ENCODE results near the gene PTPN1.
A peak's percentile ranks its signal among the peaks of the same experiment; 100 is the strongest.
"Not testable (repeated sequence)": the region's sequence is repeated elsewhere in the genome, so short reads cannot be mapped to it uniquely, and the experiment has no call there.

Gene PTPN1

DNA sequence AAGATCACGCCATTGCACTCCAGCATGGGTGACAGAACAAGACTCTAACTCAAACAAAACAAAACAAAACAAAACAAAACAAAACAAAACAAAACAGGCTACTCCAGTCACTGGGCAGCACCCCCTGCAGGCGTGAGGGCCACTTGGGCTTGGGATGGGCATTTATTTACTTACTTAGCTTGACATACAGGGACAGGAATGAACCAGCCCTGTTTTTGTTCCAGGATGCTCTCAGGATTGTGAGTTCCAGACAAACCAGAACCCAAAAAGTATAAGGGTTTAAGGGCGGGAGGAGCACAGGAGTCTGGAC is 4.0 kb upstream of the PTPN1 start:
- Histone ChIP-seq H3K9ac (ENCODE audit: low read depth, low read length, poor library complexity) (no peak overlapping the region), H2BK5ac (ENCODE audit: low read length) (no peak overlapping the region), H3K18ac (ENCODE audit: low read length) (no peak overlapping the region), H3K36me3 (replicated peaks in 1 of 2; ENCODE audit: control insufficient read depth in 2 of 2, insufficient read depth in 2 of 2, low read length in 2 of 2) (no peaks in the 10 kb centered on the region), H3K4ac (ENCODE audit: low read length) (no peak overlapping the region), H3K4me1 (ENCODE audit: control insufficient read depth in 2 of 2, insufficient read depth in 1 of 2, low read depth in 1 of 2, low read length in 2 of 2) (peaks cover 7 to 8% of the 10 kb centered on the region in 2 donors), H3K79me1 (ENCODE audit: low read depth, low read length) (peaks cover 3% of the 10 kb centered on the region), H2BK12ac (ENCODE audit: low read length) (no peak overlapping the region), H3K27me3 (ENCODE audit: control insufficient read depth in 3 of 3, insufficient read depth in 3 of 3, low read depth in 1 of 3, low read length in 3 of 3) (no peaks in the 10 kb centered on the region), H3K23ac (ENCODE audit: low read depth, low read length, poor library complexity) (no peak overlapping the region), H3K14ac (ENCODE audit: low read length) (no peak overlapping the region), H3K9me3 (replicated peaks in 1 of 2; ENCODE audit: control insufficient read depth in 2 of 2, insufficient read depth in 1 of 2, low read depth in 1 of 2, low read length in 2 of 2) (no peaks in the 10 kb centered on the region), H4K8ac (ENCODE audit: low read depth, low read length) (no peak overlapping the region), H2AFZ (ENCODE audit: low read length) (no peak overlapping the region), H3K4me3 (ENCODE audit: low read length in 2 of 2) (no peak overlapping the region), H2BK120ac (ENCODE audit: low read depth, low read length) (no peak overlapping the region), H4K91ac (ENCODE audit: low read depth, low read length, poor library complexity) (no peak overlapping the region), H2BK15ac (ENCODE audit: low read length) (no peak overlapping the region), H2AK5ac (ENCODE audit: low read depth, low read length) (no peak overlapping the region), H3K27ac (replicated peaks; ENCODE audit: low read length) (no peak overlapping the region), H3K4me2 (ENCODE audit: insufficient read depth, low read length, poor library complexity, severe bottlenecking) (no peak overlapping the region)
- no CpG with 5 or more reads among the region's 3 CpGs for WGBS, 2 donors (ENCODE audit: extremely low coverage in 2 of 2, insufficient read length in 2 of 2, insufficient replicate concordance in 1 of 2)
- no peak for DNase-seq (ENCODE audit: low spot score)

- not testable (repeated sequence) for H3K27ac ChIP-seq (replicated peaks; ENCODE audit: low read length); H3K9me3 ChIP-seq (replicated peaks in 1 of 2; ENCODE audit: control insufficient read depth in 2 of 2, insufficient read depth in 1 of 2, low read depth in 1 of 2, low read length in 2 of 2); H4K8ac ChIP-seq (ENCODE audit: low read depth, low read length); H2BK15ac ChIP-seq (ENCODE audit: low read length); H2BK12ac ChIP-seq (ENCODE audit: low read length); H4K91ac ChIP-seq (ENCODE audit: low read depth, low read length, poor library complexity); H3K36me3 ChIP-seq (replicated peaks in 1 of 2; ENCODE audit: control insufficient read depth in 2 of 2, insufficient read depth in 2 of 2, low read length in 2 of 2); H3K18ac ChIP-seq (ENCODE audit: low read length); H3K4me2 ChIP-seq (ENCODE audit: insufficient read depth, low read length, poor library complexity, severe bottlenecking); H2AK5ac ChIP-seq (ENCODE audit: low read depth, low read length); H3K9ac ChIP-seq (ENCODE audit: low read depth, low read length, poor library complexity); H3K4ac ChIP-seq (ENCODE audit: low read length); H3K23ac ChIP-seq (ENCODE audit: low read depth, low read length, poor library complexity); H3K27me3 ChIP-seq (ENCODE audit: control insufficient read depth in 3 of 3, insufficient read depth in 3 of 3, low read depth in 1 of 3, low read length in 3 of 3); H2BK5ac ChIP-seq (ENCODE audit: low read length); H3K14ac ChIP-seq (ENCODE audit: low read length); H2AFZ ChIP-seq (ENCODE audit: low read length); DNase-seq (ENCODE audit: low spot score); H3K4me3 ChIP-seq (ENCODE audit: low read length in 2 of 2); H3K79me1 ChIP-seq (ENCODE audit: low read depth, low read length); H2BK120ac ChIP-seq (ENCODE audit: low read depth, low read length)
- WGBS, 2 donors (ENCODE audit: extremely low coverage in 2 of 2, insufficient read length in 2 of 2, insufficient replicate concordance in 1 of 2), result no CpG with 5 or more reads among the region's 5 CpGs
- H3K4me1 ChIP-seq (ENCODE audit: control insufficient read depth in 2 of 2, insufficient read depth in 1 of 2, low read depth in 1 of 2, low read length in 2 of 2), result peaks cover 12 to 21% of the 10 kb centered on the region in 2 donors
Measured at GRCh38 chr20:50507745-50508144, 2.4 kb upstream of the PTPN1 start.

DNA sequence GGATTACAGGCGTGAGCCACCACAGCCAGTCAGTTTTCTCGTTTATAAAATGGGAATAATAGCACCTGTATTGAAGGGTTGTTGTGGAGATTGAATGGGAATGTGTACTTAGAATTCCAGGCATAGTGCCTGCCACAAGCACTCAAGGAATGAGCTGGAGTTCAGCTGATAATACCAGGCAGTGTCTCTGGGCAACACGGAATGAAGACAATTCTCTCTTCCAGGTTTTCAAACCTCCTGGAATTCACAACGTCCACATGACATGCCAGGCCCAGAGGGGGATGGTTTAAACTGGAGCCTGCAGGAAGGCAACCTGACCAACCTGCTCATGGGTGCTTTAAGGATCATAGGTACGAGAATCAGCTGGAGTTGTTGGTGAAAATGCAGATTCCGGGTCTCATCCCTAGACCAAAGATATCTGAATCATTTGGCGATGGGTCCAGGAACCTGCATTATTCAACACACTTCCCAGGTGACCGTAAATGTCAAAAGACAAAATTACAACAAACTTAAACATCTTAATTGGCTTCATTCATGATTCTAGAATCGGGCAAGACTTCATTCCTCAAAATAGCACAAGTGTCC is 1.9 kb upstream of the PTPN1 start:
- Histone ChIP-seq H3K4me3 (ENCODE audit: low read length in 2 of 2) (no peak overlapping the region), H4K91ac (ENCODE audit: low read depth, low read length, poor library complexity) (no peak overlapping the region), H3K14ac (ENCODE audit: low read length) (no peak overlapping the region), H3K4me1 (ENCODE audit: control insufficient read depth in 2 of 2, insufficient read depth in 1 of 2, low read depth in 1 of 2, low read length in 2 of 2) (peaks cover 12 to 23% of the 10 kb centered on the region in 2 donors), H3K9me3 (replicated peaks in 1 of 2; ENCODE audit: control insufficient read depth in 2 of 2, insufficient read depth in 1 of 2, low read depth in 1 of 2, low read length in 2 of 2) (no peaks in the 10 kb centered on the region), H2BK120ac (ENCODE audit: low read depth, low read length) (no peak overlapping the region), H2AK5ac (ENCODE audit: low read depth, low read length) (no peak overlapping the region), H3K27me3 (ENCODE audit: control insufficient read depth in 3 of 3, insufficient read depth in 3 of 3, low read depth in 1 of 3, low read length in 3 of 3) (no peaks in the 10 kb centered on the region), H3K4me2 (ENCODE audit: insufficient read depth, low read length, poor library complexity, severe bottlenecking) (no peak overlapping the region), H3K36me3 (replicated peaks in 1 of 2; ENCODE audit: control insufficient read depth in 2 of 2, insufficient read depth in 2 of 2, low read length in 2 of 2) (no peaks in the 10 kb centered on the region), H2BK15ac (ENCODE audit: low read length) (no peak overlapping the region), H2AFZ (ENCODE audit: low read length) (peak overlapping the region; percentile 4), H3K79me1 (ENCODE audit: low read depth, low read length) (peaks cover 3% of the 10 kb centered on the region), H3K23ac (ENCODE audit: low read depth, low read length, poor library complexity) (no peak overlapping the region), H3K4ac (ENCODE audit: low read length) (no peak overlapping the region), H2BK12ac (ENCODE audit: low read length) (no peak overlapping the region), H4K8ac (ENCODE audit: low read depth, low read length) (no peak overlapping the region), H3K18ac (ENCODE audit: low read length) (no peak overlapping the region), H3K9ac (ENCODE audit: low read depth, low read length, poor library complexity) (no peak overlapping the region), H2BK5ac (ENCODE audit: low read length) (no peak overlapping the region), H3K27ac (replicated peaks; ENCODE audit: low read length) (no peak overlapping the region)
- no CpG with 5 or more reads among the region's 9 CpGs for WGBS, 2 donors (ENCODE audit: extremely low coverage in 2 of 2, insufficient read length in 2 of 2, insufficient replicate concordance in 1 of 2)
- DNase-seq (ENCODE audit: low spot score), result no peak

DNA sequence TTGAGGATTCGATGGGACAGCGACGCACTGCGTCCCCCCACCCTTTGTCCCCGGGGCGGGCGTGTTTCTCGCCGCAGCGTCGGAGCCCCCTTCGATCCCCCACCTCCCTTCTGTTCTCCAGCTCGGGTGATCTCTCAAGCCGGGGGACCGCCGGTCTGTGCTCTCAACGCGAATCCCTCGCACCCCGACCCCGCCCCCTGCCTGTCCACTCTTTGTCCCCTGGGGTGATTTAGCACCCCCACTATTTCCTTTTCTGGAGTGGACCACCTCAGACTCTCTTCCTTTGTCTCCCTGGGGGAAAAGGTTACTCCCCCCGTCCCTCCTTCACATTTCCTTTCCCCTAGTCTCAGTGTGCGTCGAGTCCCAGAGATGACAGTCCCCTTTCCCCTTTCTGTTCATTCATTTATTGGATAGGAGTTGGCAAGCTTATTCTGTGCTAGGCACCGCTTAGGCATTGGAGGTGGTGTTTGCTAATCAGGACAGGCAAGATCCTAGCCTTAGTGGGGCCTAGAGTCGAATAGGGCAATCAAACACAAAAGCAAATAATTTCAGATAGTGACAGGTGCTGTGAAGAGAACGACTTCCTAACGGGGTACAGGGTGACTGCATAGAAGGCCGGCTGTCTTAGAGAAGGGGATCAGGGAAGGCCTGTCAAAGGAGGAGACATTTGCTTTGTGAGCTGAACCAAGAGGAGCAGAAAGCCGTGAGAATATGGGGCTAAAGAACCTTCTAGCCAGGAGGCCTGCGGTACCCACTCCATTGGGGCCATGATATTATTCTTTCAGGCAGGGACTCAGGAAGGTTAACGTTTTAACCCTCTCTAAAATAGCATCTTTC is 741 bp downstream of the PTPN1 start:
- H2BK5ac ChIP-seq (ENCODE audit: low read length), result peak overlapping the region; percentile 45
- peak overlapping the region; percentile 66 for H3K4me2 ChIP-seq (ENCODE audit: insufficient read depth, low read length, poor library complexity, severe bottlenecking)
- no peaks in the 10 kb centered on the region for H3K9me3 ChIP-seq (replicated peaks in 1 of 2; ENCODE audit: control insufficient read depth in 2 of 2, insufficient read depth in 1 of 2, low read depth in 1 of 2, low read length in 2 of 2)
- peaks cover 5% of the 10 kb centered on the region for H3K79me1 ChIP-seq (ENCODE audit: low read depth, low read length)
- peak overlapping the region; percentile 92 for H3K23ac ChIP-seq (ENCODE audit: low read depth, low read length, poor library complexity)
- peak overlapping the region; percentile 78 for H2AFZ ChIP-seq (ENCODE audit: low read length)
- DNase-seq (ENCODE audit: low spot score), result peak; percentile 17
- H3K27me3 ChIP-seq (ENCODE audit: control insufficient read depth in 3 of 3, insufficient read depth in 3 of 3, low read depth in 1 of 3, low read length in 3 of 3), result no peaks in the 10 kb centered on the region
- H3K27ac ChIP-seq (replicated peaks; ENCODE audit: low read length), result peak overlapping the region; percentile 49
- peak overlapping the region; percentile 85 to 90 for H3K4me3 ChIP-seq (ENCODE audit: low read length in 2 of 2)
- H3K4ac ChIP-seq (ENCODE audit: low read length), result no peak overlapping the region
- H3K14ac ChIP-seq (ENCODE audit: low read length), result no peak overlapping the region
- H2BK12ac ChIP-seq (ENCODE audit: low read length), result no peak overlapping the region
- no peak overlapping the region for H2BK120ac ChIP-seq (ENCODE audit: low read depth, low read length)
- no peak overlapping the region for H4K91ac ChIP-seq (ENCODE audit: low read depth, low read length, poor library complexity)
- peaks cover 12 to 25% of the 10 kb centered on the region in 2 donors for H3K4me1 ChIP-seq (ENCODE audit: control insufficient read depth in 2 of 2, insufficient read depth in 1 of 2, low read depth in 1 of 2, low read length in 2 of 2)
- H3K36me3 ChIP-seq (replicated peaks in 1 of 2; ENCODE audit: control insufficient read depth in 2 of 2, insufficient read depth in 2 of 2, low read length in 2 of 2), result no peaks in the 10 kb centered on the region
- H4K8ac ChIP-seq (ENCODE audit: low read depth, low read length), result no peak overlapping the region
- H3K18ac ChIP-seq (ENCODE audit: low read length), result peak overlapping the region; percentile 93
- H2AK5ac ChIP-seq (ENCODE audit: low read depth, low read length), result peak overlapping the region; percentile 51
- peak overlapping the region; percentile 99 for H3K9ac ChIP-seq (ENCODE audit: low read depth, low read length, poor library complexity)
- no CpG with 5 or more reads among the region's 32 CpGs for WGBS, 2 donors (ENCODE audit: extremely low coverage in 2 of 2, insufficient read length in 2 of 2, insufficient replicate concordance in 1 of 2)
- H2BK15ac ChIP-seq (ENCODE audit: low read length), result no peak overlapping the region
